GM19328 (cell line): ENCODE data around the gene DMAP1.

Experiments
- ATAC-seq: cut with Tn5 transposase; IDR thresholded peaks from one replicate; pipeline ENCODE4 v1.9.1; 2021; ENCODE audit warnings: mild to moderate bottlenecking, moderate library complexity; ENCODE audit not compliant: unreplicated experiment

The DMAP1 gene

DNA sequence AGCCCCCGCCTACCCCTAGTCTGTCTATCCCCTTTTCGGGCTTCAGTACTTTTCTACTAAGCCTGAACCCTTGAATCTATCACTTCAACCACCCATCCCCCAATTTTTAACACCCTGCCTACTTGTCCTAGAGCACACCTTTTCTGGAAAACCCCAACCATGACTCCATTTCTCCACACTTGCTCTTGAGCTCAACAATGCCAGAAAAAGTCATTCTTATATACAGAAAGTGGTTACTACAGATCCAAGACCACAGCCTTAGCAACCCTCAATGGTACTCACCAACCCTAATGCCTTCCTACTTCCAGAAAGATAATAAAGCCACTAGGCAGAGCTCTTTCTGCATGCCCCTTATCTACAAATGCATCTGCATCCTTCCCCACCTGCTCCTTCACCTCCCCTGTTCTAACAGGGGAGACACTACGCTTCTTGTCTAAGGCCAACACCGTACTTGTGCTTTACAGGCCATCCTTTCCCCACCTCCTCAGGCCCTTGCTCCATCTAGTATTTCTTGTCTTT is 41.2 kb downstream of the DMAP1 start:
- ATAC-seq, result no peak

DNA sequence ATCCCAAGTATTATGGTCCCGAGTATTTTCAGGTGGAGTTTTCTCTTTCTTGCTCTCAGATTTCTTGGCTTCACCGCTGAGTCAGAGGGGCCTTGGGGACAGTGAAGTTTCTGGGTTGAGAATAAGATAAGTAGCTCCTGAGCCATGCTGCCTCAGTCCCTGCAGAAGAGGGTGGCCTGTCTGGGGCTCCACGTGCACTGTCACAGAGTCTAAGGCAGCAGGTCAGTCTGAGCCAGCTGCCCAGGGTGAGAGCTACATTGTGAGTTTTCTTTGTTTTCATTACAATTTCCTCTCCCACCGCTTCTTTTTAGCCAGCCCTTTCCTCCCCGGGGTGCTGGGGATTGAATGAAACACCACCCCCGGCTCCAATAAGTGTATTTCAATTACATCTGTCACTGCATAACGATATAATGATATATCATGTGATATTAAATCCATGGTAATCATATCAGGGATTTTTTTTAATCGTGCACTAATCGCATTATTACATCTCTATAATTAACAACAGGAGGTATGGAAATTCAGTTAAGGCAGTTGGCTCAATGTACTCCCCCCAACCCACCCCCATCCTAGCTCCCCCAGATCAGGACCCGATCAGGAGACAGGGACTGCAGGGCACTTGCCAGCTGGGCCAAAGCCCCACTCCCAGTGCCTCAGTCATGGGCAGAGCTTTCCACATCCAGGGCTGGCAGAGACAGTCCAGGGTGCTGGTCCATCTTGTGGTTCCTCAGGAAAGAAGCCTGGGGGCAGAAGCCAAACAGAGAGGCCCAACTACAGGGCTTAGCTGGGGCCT is 43.7 kb downstream of the DMAP1 start:
- no peak for ATAC-seq

DNA sequence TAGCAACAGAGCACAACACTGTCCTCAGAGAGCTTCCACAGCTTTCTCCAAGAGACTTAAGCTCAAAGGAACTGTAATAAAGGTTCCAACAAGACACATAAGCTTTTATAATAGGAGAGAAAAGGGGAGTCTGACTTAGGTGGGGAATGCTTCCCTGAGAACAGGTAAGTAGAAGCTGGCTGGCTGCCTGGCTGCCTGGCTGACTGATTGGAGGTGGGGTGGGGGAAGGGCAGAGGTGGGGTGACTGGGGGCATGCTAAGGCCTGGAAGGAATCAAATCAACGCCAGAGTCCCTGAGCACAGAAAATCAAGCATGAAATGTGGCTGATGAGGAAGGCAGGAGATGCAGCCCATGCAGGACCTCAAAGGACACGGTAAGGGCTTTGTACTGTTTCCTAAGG is 45.8 kb downstream of the DMAP1 start:
- no peak for ATAC-seq

DNA sequence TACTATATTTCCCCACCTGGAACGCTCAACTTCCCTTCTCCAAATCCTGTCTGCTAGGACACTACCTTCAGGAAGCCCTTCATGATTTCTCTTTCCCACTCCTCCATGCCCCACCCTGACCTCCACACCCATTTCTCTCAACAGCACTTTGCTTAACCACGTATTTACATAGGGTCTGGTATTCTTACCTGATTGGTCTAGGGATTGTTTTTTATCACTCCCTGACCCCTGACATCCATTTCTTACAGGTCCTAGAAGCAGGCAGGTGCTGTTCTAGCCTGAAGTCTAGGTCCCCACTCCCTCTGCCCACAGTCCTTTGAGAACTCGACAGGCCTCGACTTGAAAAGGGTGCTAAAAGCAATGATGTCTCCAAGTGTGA is 47.5 kb downstream of the DMAP1 start:
- no peak for ATAC-seq

- ATAC-seq, result no peak
Observed at GRCh38 chr1:44261171-44261817, 48.0 kb downstream of the DMAP1 start.

- ATAC-seq, result no peak
Observed at GRCh38 chr1:44261962-44262361, 48.7 kb downstream of the DMAP1 start.

DNA sequence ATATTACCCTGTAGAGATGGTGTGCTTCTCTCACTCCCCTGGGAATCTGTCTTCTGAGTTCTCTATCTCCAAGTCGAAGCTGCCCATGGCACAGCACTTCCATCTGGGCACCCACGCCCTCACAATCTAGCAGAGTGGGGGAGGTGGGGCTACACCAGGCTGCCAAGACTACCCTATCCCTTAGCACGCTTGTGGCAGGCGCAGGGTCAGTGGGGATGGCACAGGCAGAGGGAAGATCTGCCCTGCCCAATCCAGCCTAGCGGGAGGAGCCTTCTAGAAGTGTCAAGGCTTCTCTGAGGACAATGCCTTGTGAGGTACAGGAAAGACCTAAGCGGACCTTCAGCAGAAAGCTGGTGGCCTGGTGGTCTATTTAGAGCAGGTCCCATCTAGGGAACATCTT is 49.1 kb downstream of the DMAP1 start:
- no peak for ATAC-seq

DNA sequence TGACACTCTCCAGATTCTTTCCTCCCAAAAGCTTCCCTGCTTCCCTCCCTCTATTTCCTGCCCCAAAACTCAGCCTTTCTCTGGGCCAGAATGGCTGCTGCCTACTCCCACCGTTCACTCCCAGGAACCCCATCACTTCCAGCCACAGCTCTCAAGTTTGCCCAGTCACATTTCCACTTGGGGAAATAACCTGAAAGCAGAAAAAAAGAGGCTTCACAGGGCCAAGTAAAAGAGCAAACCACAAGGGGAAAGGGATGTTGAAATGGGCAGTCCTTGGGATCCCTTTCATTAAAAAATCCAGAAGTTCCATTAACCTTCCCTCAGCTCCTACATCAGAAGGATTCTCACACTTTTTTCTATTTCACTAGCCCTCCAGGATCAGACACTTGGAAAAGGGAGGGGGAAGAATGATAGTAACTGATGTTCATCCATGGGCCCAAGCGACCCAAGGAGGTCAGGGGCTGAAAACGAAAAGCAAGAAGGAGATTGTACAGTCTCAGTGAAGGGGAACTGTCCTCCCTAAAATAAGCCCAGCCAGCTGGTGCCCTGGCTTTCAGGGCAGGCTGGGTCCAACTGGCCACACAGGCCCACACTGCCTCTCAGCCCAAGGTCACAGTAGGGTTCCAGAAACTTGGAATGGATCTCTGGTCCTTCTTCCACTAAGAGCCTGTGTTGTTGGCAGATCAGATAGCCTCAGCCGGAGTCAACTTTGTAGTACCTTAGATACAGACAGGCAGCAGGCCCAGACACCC is 49.7 kb downstream of the DMAP1 start:
- ATAC-seq, result no peak

GRCh38 chr1:44263568-44264450 is 50.5 kb downstream of the DMAP1 start:
- ATAC-seq, result no peak

DNA sequence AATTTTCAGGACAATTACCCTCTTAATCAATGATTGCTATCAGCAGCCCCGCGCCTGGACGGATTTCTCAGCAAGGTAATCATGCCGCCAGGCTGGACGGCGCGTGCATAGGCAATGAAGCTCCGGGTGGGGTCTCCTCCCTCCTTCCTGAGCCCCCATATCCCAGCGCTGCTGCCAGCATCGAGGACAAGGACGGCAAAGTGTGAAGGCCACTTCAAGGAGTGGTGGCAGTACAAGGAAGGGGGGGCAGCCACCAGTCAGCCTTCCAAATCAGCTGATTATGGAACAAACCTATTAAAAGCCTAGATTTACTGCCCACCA is 51.1 kb downstream of the DMAP1 start:
- no peak for ATAC-seq

DNA sequence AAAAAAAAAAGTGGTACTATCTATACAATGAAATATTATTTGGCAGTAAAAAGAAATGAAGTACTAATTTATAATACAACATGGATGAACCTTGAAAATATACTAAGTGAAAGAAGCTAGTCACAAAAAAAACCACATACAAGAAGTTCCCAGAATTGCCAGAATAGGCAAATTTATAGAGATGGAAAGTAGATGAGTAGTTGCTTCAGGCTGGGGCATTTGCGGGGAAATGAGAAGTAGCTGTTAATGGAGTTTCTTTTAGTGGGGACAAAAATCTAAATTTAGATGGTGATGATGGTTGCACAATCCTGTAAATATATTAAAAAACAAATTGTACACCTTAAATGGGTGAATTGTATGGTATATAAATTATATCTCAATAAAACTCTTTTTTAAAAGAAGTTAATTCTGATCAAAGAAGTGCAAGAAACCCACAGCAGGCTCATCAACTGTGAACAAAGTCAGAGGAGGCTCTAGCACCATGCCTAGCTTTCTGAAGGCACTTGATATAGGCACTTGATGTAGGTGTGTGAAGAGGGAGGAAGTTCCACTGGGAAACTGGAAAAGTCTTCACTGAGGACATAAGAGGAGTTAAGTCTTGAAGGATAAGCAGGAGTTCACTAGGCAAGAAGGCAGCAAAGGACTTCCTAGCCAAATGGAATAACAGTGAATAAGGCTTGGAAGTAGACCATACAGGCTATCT is 52.5 kb downstream of the DMAP1 start:
- no peak for ATAC-seq

DNA sequence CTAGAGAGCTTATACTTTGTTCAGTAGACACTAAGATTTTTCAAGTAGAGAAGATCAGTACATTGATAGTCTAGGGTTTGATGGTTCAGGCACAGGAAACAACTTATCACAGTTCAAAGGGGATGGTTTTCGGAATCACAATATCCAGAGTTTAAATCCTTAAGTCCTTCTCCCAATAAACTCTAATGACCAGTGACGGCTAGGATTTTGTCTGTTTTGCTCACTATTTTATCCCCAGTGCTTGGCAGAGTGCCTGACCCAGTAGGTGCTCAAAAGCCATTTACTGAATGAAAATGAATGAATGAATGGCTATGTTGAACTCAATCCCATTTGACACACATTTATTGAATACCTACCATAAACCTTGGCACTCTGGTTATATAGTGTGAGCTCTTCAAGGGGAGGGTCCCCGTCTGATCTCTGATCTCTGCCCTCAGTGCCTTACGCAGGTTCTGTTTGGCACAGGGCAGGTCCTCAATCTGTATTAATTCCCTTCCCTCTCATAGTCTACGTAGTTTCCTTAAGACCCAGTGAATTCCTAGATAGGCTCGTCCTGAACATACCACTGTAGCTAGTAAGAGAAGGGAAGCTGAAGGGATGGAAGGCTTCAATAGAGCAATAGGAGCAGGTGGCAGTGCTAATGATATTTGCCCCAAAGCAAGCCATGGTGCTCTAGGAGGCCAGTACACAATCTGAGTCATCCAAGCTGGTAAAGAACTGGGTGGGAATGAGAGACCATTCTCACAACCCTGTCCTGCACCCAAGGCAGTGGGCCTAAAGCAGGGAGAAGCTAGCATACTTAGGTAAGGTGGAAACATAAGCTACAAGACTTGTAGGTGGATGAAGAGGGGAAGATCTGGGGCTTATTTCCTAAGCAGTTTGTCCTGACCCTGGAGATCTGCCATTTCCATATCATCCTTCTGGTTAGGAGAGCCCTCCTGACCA is 53.4 kb downstream of the DMAP1 start:
- ATAC-seq, result no peak

DNA sequence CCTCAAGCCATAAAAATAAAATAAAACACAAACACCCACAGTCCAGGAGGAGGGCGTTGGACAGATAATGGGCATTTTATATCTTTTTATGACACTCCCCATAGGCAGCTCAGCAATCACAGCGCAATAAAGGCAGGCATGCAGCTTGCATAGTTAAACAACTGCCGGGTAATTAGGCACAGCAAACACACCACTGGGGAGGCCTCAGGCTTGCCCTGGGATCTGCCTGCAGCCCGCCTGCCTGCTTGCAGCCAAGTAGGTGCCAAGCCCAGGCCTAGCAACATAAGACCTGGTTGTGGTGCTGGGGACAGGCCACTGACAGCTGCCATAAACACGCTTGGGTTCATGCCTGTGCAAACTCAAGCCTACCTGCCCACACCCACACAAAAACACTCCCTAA is 54.2 kb downstream of the DMAP1 start:
- ATAC-seq, result no peak

- no peak for ATAC-seq
Observed at GRCh38 chr1:44268054-44268453, 54.8 kb downstream of the DMAP1 start.
